Epithelial cell of esophagus (primary cell): Measurements from ENCODE around the gene ZC3H12D.

ENCODE experiments used
- DNase-seq: peaks from one replicate; pipeline ENCODE4 v3.0.0; 2010; ENCODE audit warnings: low read depth
- H3K4me3 ChIP-seq: 2 replicates; pipeline ENCODE4 v1.5.1; 2011; ENCODE audit warnings: mild to moderate bottlenecking, low read length, control low read depth
- CTCF ChIP-seq: IDR thresholded peaks from 2 replicates; pipeline ENCODE4 v1.5.1; 2011; ENCODE audit warnings: low read depth, mild to moderate bottlenecking, low read length, control low read depth, inconsistent platforms; ENCODE audit not compliant: insufficient read depth; ENCODE audit errors: missing control alignments

ZC3H12D gene

GRCh38 chr6:149410557-149410956 is 74.3 kb downstream of the ZC3H12D start:
- TF ChIP-seq CTCF, result no peak
- no peak overlapping the region for H3K4me3 ChIP-seq
- DNase-seq, result no peak

- no peak for TF ChIP-seq CTCF
- no peak for DNase-seq
- H3K4me3 ChIP-seq, result no peak overlapping the region
Observed at GRCh38 chr6:149409617-149410016, 75.2 kb downstream of the ZC3H12D start.

GRCh38 chr6:149405823-149406765 is 78.7 kb downstream of the ZC3H12D start:
- peak; percentile 52 for DNase-seq
- no peak for TF ChIP-seq CTCF
- H3K4me3 ChIP-seq, result no peak overlapping the region

GRCh38 chr6:149403534-149403933 is 81.3 kb downstream of the ZC3H12D start:
- no peak for TF ChIP-seq CTCF
- no peak overlapping the region for H3K4me3 ChIP-seq
- peak; percentile 88 for DNase-seq

- no peak for TF ChIP-seq CTCF
- H3K4me3 ChIP-seq, result no peak within 1 kb of the TSS
- no peak for DNase-seq
Observed at GRCh38 chr6:149400050-149400449, 84.8 kb downstream of the ZC3H12D start, which contains the start of gene SUMO4. TSS of gene SUMO4 (plus strand) at chr6:149400262. CDS start at chr6:149400392, 130 bp downstream.

- no peak for DNase-seq
- H3K4me3 ChIP-seq, result no peak overlapping the region
- TF ChIP-seq CTCF, result no peak
Observed at GRCh38 chr6:149397384-149397783, 87.4 kb downstream of the ZC3H12D start.
